Left ventricle myocardium inferior (tissue), 1 donor: ENCODE data around the gene PRRC1. TPM values are rescaled to one million over a fixed set of nuclear protein-coding genes. Genes with fewer than 3 reads are reported as not detected.

ENCODE experiments used
- DNase-seq: peaks from one replicate; pipeline ENCODE4 v3.0.0-alpha.2; 2020
- H3K27ac ChIP-seq: fragments of 200-600 bp; replicated peaks from 2 replicates; pipeline ENCODE4 v1.8.0; 2021
- H3K27me3 ChIP-seq: fragments of 200-600 bp; 2 replicates; pipeline ENCODE4 v1.8.0; 2021; ENCODE audit warnings: low read depth
- H3K36me3 ChIP-seq: fragments of 200-600 bp; 2 replicates; pipeline ENCODE4 v1.8.0; 2021
- H3K4me1 ChIP-seq: fragments of 200-600 bp; 2 replicates; pipeline ENCODE4 v1.8.0; 2021
- H3K4me3 ChIP-seq: fragments of 200-600 bp; 2 replicates; pipeline ENCODE4 v1.8.0; 2021; ENCODE audit warnings: mild to moderate bottlenecking, moderate library complexity
- H3K9me3 ChIP-seq: fragments of 200-600 bp; replicated peaks from 2 replicates; pipeline ENCODE4 v1.8.0; 2021
- CTCF ChIP-seq: fragments of 200-600 bp; IDR thresholded peaks from 2 replicates; pipeline ENCODE4 v1.8.0; 2021; ENCODE audit warnings: antibody characterized with exemption, mild to moderate bottlenecking, borderline replicate concordance
- intact Hi-C: fragments of 100-400 bp; cut with micrococcal nuclease; formaldehyde crosslinking; loops from one replicate; pipeline ENCODE4 v1.11.0; 2022
- total RNA-seq: library from RNA; stranded (reverse); fragmentation: NEBNext Ultra II Directional; extraction: Animal tissue kit (Norgen Biotek cat#: 25700); gene quantifications from one replicate; pipeline ENCODE4 v1.2.1, GENCODE V29; 2021
- donor health status: DM: no; HTN: yes; CAD: no; lungs with severe emphysema.

The PRRC1 gene
- total RNA-seq, 1 donor from 2014 or later, result 19.6 TPM

- TF ChIP-seq CTCF, result peak; percentile 40
- DNase-seq, result no peak
- Histone ChIP-seq H3K27me3 (peaks cover 11% of the 10 kb centered on the region), H3K4me3 (no peak overlapping the region), H3K27ac (no peak overlapping the region), H3K36me3 (no peaks in the 10 kb centered on the region), H3K4me1 (no peaks in the 10 kb centered on the region), H3K9me3 (peaks cover 28% of the 10 kb centered on the region)
- intact Hi-C loops, result no loop called here
Measured at GRCh38 chr5:127572930-127573329, 55.5 kb downstream of the PRRC1 start.

GRCh38 chr5:127574852-127575679 is 57.6 kb downstream of the PRRC1 start:
- H3K36me3 ChIP-seq, result no peaks in the 10 kb centered on the region
- no peaks in the 10 kb centered on the region for H3K4me1 ChIP-seq
- peaks cover 37% of the 10 kb centered on the region for H3K9me3 ChIP-seq
- no peaks in the 10 kb centered on the region for H3K27me3 ChIP-seq
- no peak overlapping the region for H3K27ac ChIP-seq
- no peak for DNase-seq
- intact Hi-C loops, result no loop called here
- H3K4me3 ChIP-seq, result no peak overlapping the region
- no peak for TF ChIP-seq CTCF

GRCh38 chr5:127577458-127577857 is 60.0 kb downstream of the PRRC1 start:
- no peak for DNase-seq
- no peaks in the 10 kb centered on the region for H3K4me1 ChIP-seq
- peaks cover 44% of the 10 kb centered on the region for H3K9me3 ChIP-seq
- H3K4me3 ChIP-seq, result no peak overlapping the region
- no peak overlapping the region for H3K27ac ChIP-seq
- no peak for TF ChIP-seq CTCF
- intact Hi-C loops, result no loop called here
- no peaks in the 10 kb centered on the region for H3K36me3 ChIP-seq
- no peaks in the 10 kb centered on the region for H3K27me3 ChIP-seq

- no peaks in the 10 kb centered on the region for H3K36me3 ChIP-seq
- H3K27ac ChIP-seq, result no peak overlapping the region
- DNase-seq, result no peak
- no peak for TF ChIP-seq CTCF
- no peaks in the 10 kb centered on the region for H3K4me1 ChIP-seq
- H3K27me3 ChIP-seq, result no peaks in the 10 kb centered on the region
- intact Hi-C loops, result no loop called here
- no peak overlapping the region for H3K4me3 ChIP-seq
- peaks cover 24% of the 10 kb centered on the region for H3K9me3 ChIP-seq
Measured at GRCh38 chr5:127580731-127581130, 63.3 kb downstream of the PRRC1 start.

GRCh38 chr5:127581450-127581849 is 64.0 kb downstream of the PRRC1 start:
- Histone ChIP-seq H3K4me3 (no peak overlapping the region), H3K36me3 (no peaks in the 10 kb centered on the region), H3K4me1 (no peaks in the 10 kb centered on the region), H3K9me3 (peaks cover 18% of the 10 kb centered on the region), H3K27ac (no peak overlapping the region), H3K27me3 (no peaks in the 10 kb centered on the region)
- DNase-seq, result no peak
- intact Hi-C loops, result no loop called here
- no peak for TF ChIP-seq CTCF
